GM18526 (cell line): ENCODE data around the gene ENGASE.

Source experiments
- POLR2A ChIP-seq: IDR thresholded peaks from 3 replicates; pipeline ENCODE4 v1.6.1; 2011; ENCODE audit not compliant: insufficient read length; ENCODE audit errors: extremely low read depth

The ENGASE gene

DNA sequence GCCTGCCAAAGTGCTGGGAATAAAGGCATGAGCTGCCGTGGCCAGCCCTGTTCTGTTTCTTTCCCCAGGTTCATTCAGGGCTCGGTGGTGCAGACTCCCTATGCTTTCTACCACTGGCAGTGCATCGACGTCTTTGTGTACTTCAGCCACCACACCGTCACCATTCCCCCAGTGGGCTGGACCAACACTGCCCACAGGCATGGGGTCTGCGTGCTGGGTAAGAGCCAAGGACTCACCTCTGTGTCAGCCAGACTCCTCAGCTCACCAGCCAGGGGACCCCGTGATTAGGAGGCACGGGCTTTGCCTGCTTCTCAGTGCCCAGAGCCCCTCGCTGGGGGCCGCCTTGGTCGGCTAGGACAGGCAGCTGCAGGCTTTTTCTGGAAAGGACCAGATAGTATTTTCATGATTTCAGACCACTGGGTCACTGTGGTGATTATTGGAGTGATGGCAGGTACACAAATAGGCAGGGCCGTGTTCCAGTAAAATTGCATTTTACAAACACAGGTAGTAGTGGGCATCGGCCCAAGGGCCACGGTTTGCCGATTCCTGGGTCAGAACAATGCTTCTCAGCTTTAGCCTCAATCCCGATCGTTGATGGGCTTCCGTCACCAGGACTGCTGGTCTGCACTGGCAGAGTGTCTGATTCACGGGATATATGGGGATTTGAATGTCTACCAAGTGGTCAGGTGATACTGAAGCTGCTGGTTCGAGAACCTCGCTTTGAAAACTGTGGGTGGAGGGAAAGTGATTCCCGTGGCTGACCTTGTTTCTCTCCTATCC, 5.0 kb downstream of the ENGASE start:
- TF ChIP-seq POLR2A = no peak

DNA sequence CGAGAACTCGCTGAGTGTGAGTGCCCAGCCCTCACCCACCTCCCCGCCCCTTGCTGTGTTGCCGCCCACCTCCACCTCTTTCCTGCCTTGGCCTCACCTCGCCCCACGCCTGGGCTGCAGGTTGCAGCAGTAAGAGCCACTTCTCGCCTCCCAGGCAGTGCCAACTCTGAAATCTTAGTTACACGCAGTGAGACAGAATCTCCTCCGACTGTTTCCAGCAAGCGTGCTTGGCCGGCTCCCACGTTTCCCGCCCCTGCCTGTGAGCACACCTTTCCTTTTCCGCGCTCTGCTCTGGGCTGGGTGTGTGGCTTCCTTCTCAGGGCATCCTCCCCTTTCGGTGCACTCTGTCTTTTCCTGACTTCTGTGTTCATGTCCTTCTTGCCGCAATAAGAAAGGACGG, 5.7 kb downstream of the ENGASE start:
- TF ChIP-seq POLR2A = no peak

DNA sequence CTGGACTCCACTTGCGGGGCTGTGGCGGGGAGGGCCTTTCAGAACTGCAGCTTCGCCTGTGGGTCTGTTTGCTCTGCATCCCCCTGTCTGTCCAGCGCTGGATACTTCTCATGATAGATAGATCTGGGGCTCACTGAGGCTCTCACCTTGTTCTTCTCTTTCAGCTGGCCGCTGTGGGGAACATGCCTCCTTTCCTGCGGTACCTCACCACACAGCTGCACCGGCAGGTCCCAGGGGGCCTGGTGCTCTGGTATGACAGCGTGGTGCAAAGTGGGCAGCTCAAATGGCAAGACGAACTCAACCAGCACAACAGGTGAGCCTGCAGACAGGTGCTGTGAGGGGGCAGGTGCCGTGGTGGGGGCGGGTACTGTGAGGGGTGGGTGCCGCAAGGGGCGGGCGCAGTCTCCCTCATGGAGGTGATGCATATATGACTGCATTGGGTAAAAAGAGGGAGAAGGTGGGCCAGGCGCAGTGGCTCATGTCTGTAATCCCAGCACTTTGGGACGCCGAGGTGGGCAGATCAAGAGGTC, 6.2 kb downstream of the ENGASE start:
- no peak for TF ChIP-seq POLR2A

DNA sequence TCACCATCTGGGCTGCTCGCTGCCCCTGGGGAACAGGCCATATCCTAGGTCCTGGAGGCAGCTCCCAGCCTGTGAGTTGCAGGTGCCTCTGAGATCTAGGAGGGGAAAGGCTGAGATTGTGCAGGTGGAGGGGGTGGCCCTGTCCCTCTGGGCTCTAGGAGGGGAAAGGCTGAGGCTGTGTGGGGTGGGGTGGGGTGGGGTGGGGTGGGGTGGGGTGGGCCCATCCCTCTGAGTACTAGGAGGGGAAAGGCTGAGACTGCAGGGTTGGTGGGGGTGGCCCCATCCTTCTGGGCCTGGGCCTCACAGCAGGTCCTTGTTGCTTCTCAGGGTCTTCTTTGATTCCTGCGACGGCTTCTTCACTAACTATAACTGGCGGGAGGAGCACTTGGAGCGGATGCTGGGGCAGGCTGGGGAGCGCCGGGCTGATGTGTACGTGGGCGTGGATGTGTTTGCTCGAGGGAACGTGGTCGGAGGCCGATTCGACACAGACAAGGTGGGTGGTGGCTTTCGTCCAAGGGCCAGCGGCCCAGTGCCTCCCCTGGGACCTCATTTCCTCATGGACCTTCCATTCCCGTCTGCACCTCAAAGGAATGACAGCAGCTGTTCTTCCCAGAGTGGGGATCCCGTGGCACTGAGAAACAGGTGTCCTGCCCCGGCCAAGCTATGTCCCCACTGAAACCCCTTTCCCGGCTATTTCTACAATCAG, 7.1 kb downstream of the ENGASE start:
- no peak for TF ChIP-seq POLR2A

DNA sequence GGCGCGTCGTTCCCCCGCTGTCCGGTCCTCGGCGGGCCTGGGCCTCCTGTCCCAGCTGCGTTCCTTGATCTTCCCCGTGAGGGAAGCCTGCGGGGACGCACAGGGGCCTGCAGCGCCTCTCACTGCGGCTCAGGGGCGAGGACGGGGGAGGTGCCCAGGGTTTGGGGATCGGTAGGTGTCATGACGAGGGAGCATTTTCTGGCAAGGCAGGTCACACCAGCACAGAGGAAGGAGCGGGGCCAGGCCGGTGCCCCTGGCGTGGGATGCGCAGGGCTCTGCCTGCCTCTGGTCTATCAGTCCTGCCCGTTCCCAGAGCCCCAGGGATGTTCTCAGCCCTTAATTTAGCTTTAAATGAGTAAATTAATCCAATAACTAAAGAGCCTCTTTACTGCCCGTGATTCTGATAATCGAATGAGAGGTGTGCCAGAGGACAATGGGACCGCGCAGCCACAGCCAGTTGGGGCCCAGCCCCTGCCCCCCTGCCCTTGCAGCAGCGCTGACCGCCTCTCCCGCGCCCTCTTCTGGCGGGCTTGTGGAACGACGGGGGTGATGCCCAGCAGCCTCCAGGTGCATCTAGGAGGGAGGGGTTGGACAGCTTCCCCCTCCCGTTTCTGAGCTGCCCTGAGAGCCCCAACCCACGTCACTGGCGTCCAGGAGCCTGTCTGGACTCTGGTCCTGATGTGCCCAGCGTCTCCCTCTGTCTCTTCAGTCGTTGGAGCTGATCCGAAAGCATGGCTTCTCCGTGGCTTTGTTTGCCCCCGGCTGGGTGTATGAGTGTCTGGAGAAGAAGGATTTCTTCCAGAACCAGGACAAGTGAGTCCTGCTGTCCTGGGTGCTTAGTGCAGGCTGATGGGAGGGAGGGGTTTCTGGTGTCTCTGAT, 7.9 kb downstream of the ENGASE start:
- no peak for TF ChIP-seq POLR2A

DNA sequence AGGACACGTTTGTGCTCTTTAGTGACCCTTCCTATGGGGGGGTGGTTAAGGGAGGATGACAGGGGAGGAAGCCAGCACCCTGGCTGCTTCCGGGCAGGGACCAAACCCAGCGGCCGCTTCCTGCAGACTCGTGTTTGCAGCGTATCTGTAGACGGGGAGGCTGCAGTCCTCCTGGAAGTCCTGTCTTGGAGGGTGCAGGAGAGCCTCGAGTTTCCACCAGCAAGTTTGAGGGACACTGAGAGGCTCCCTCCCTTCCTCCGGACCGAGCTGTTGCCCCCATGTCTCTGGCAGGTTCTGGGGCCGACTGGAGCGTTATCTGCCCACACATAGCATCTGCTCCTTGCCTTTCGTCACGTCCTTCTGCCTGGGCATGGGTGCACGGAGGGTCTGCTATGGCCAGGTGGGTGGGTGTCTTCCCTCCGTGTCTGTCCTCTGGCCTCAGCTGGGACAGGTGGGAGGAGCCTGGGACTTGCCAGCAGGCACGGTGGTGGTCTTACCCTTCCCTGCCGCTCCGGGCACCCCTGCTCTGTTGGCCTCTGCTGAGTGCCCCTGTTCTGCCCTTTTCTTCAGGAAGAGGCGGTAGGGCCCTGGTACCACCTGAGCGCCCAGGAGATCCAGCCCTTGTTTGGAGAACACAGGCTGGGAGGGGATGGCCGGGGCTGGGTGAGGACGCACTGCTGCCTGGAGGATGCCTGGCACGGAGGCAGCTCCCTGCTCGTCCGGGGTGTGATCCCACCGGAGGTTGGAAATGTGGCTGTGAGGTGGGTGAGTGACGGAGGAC, 8.8 kb downstream of the ENGASE start:
- TF ChIP-seq POLR2A = no peak

DNA sequence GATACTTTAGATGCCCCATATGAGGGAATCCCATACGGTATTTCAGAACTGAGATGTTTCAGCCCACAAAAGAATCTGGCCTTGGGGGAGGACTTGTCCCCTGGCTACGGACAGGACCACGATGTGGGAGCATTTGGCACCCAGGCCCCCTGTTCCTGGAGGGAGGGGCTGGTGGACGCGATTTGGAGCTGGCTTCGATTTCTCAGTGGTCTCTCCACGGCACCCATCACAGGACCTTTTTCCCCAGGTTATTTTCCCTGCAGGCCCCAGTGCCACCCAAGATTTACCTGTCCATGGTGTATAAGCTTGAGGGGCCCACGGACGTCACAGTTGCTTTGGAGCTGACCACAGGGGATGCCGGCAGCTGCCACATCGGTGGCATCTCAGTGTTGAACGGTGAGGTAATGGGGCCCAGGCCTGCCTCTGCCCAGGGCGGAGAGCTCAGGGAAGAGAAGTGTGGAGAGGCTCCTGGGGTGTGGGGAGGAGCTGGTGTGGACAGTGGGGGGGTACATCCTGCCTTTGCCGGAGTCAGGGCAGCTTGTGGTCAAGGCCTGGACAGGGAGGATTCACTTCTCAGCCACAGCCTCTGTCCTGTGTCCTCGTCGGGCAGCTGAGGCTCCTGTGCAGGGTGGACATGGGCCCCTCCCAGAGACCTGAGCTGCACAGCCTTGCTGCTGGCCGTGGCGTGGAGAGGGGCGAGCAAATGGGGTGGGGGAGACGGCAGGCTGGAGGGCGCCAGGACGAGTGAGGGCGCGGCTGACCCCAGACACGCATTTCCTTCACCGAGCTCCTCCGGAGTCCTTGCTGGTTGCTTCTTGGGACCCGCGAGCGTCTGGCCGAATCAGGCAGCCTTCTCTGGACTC, 9.9 kb downstream of the ENGASE start:
- TF ChIP-seq POLR2A = no peak

DNA sequence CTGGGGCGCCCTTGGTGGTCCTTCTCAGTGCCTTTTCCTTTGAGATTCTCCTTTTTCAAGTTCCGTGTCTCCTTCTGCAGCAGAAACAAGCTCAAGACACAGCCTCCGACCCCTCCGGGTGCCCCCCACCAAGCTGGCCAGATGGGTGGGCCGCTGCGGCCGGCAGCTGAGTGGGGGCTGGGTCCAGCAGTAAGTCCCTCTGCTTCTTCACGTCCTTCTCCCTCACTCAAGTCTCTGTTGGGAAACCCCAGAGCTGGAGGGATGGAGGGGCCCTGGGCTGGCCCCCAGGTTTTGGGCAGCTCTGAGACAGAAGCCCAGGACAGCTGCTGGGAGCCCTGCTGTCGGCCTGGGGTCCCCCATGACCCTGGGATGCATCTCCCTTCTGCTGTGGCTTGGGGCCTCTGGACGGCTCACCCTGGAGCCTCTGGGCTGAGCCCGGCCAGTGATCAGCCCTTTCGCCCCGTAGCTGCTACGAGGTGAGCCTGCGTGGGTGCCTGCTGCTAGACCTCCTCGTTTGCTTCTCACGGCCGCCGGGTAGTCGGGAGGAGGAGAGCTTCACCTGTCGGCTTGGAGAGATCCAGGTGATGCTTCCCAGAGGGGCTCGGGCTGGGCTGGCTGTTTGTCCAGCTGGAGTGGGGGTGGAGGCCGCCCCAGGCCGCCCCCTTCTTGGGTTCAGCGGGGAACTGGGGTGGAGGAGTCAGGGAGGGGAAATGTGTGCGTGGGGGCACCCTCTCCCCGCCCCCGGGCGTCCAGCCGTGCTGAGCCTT, 10.7 kb downstream of the ENGASE start:
- TF ChIP-seq POLR2A = no peak

DNA sequence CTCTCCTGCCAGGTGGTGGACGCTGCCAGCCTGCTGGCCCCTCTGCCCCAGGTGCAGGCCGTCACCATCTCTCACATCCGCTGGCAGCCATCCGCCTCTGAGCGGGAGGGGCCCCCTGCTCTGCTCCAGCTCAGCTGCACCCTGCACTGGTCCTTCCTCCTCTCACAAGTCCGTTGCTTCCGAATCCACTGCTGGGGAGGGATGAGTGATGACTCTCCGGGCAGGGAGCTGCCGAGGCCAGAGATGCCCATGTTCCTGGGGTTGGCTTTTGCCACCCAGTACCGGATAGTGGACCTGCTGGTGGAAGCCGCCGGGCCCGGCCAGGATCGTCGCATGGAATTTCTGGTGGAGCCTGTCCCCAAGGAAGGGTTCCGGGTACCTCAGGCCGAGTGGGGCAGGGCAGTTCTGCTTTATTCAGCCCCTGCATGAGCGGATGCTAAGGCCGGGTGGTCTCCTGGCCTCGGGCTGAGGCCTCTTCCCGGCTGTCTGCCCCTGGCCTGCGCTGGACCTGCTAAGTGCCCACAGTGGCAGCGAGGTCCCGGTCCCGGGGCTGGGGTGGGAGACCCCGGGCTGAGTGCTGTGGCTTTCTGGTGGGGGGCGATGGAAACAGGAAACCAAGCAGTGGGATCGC, 11.4 kb downstream of the ENGASE start:
- no peak for TF ChIP-seq POLR2A

DNA sequence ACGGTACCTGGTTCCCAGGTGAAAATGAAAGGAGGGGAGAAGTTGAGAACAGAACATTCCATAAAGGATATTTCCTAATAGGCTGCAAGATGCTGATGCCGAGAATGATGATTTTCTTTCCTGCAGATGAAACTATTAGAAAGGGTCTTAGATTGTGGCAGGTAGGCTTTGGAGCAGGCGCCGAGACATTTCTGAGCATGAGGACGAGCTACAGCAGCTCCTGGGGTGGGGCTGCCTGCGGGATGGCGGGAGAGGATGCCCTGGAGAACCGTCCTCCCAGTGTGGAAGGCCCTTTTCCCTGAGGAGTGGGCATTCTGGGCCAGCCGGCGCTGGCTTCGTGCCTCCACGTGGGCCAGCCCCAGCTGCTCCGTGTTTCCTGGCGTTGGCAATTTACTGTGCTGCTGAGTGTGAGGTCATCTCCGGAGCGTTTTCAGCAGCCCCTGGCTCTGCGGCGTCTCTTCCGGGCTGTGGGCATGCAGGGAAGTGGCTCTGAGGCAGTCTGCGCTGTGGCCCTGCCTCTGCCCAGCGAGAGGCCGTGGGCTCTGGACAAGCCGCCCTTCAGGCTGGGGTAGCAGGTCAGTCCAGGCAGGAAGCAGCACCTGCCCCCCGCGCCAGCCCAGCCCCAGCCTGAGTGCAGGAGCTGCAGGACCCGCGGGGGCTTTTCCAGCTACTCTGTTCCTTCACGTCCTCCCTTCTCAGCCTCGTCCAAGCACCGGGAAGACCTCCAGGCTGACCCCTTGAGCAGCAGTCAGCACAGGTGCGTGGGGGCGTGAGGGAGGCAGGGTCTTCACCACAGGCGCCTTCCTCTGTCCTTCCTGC, 12.2 kb downstream of the ENGASE start:
- TF ChIP-seq POLR2A = no peak

DNA sequence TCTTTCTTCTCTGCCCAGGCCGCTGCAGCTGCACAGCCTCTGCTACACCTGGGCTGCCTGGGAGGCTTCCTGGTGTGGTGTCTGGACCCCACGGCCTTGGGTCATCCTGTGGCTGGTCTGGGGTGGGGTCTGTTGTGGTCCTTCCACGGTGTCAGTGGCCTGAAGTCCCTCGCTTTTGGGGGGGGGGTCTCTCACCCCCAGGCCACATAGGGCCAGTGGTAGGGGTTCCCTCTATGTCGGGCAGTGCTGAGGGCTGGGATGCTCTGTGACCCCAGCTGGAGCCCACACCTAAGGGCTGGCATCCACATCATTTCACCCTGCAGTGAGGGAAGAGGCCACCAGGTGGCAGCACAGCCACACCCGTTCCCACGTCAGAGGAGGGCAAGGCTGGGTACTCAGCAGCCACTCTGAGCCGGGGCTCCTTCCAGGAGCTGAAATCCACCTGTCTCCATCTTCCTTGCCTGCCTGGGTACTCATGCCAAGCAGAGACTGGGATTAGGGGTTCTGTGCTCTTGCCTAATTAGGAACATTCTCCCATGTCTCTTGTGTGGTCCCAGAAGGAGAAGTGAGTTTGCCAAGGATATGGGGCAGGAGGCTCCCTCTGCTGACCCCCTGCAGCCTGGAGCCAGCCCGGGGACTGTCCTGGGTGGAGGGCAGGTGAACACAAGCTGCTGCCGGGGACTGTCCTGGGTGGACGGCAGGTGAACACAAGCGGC, 13.0 kb downstream of the ENGASE start:
- TF ChIP-seq POLR2A = no peak
